Measurements from ENCODE around the gene ATG7.

- TF ChIP-seq POLR2AphosphoS5 (IDR thresholded peaks at IDR 0.05; ENCODE audit: borderline replicate concordance, low read depth, low read length), result no peak
- no peak for TF ChIP-seq EZH2 (IDR thresholded peaks at IDR 0.05)
- TF ChIP-seq FOXP2 (optimal IDR thresholded peaks at IDR 0.05; ENCODE audit: control extremely low read depth, extremely low read length, insufficient read depth), result no peak
Measured at GRCh38 chr3:11258958-11259357, 13.2 kb upstream of the ATG7 start.

Data from SK-N-MC (cell line).